ENCODE measurements around the gene SH3BGR. TPM values are rescaled to one million over a fixed set of nuclear protein-coding genes. Genes with fewer than 3 reads are reported as not detected.

SH3BGR gene
- total and polyA plus RNA-seq, 2 of the 4 experiments (the other 2 are of a cell fraction) = 1.6 to 2.0 TPM

GRCh38 chr21:39531064-39531463, 79.3 kb downstream of the SH3BGR start:
- DNase-seq (no peak), ATAC-seq (ENCODE audit: low read depth) (no peak)
- no peak overlapping the region for H2BK5ac ChIP-seq (ENCODE audit: low read depth, low read length, poor library complexity, severe bottlenecking)
- H4K5ac ChIP-seq (ENCODE audit: low read depth, low read length) = no peak overlapping the region
- H3K4me2 ChIP-seq (ENCODE audit: low read depth, low read length) = no peak overlapping the region
- no peak overlapping the region for H2AFZ ChIP-seq (replicated peaks; ENCODE audit: low read length, poor library complexity)
- dilution Hi-C loops (cut with HindIII; ENCODE audit: low sequenced_read_pairs, unreplicated experiment) (no loop called here), intact Hi-C loops (cut with micrococcal nuclease) (no loop called here), in situ Hi-C loops (cut with MboI; ENCODE audit: low sequenced_read_pairs) (no loop called here)
- ChIA-PET POLR2A (ENCODE audit: unreplicated experiment) (no interaction called here), CTCF (no interaction called here)
- H3K9me3 ChIP-seq (ENCODE audit: control insufficient read depth, insufficient read depth, low read length) = no peaks in the 10 kb centered on the region
- no peak overlapping the region for H3K23ac ChIP-seq (ENCODE audit: low read depth, low read length)
- H3K56ac ChIP-seq (ENCODE audit: extremely low read depth, insufficient read depth, low read length) = no peak overlapping the region
- H3K4ac ChIP-seq (ENCODE audit: low read depth, low read length) = no peak overlapping the region
- WGBS, 2 experiments (ENCODE audit: extremely low coverage in 2 of 2, insufficient read length in 1 of 2) = 10% methylated on average over 6 of the region's 8 CpGs; no CpG with 5 or more reads in 1 of the 2 experiments
- BruUV-seq (replicated peaks) = no TSS peak
- no peak overlapping the region for H3K14ac ChIP-seq (replicated peaks; ENCODE audit: low read depth, low read length)
- H4K91ac ChIP-seq (ENCODE audit: insufficient read depth, low read depth, low read length) = no peak overlapping the region
- no peaks in the 10 kb centered on the region for H3K4me1 ChIP-seq (ENCODE audit: control insufficient read depth, insufficient read depth, low read length)
- H4K8ac ChIP-seq (ENCODE audit: low read depth in 2 of 2, low read length in 2 of 2) = no peak overlapping the region
- no peak overlapping the region for H2BK120ac ChIP-seq (ENCODE audit: low read depth, low read length)
- H3K9me1 ChIP-seq (ENCODE audit: insufficient read depth, low read length) = no peaks in the 10 kb centered on the region
- no peaks in the 10 kb centered on the region for H3K36me3 ChIP-seq (ENCODE audit: control insufficient read depth, insufficient read depth, low read length)
- no peak overlapping the region for H2BK20ac ChIP-seq (ENCODE audit: low read depth, low read length)
- H3K4me3 ChIP-seq (ENCODE audit: insufficient read depth, low read depth, low read length) = no peak overlapping the region
- no peaks in the 10 kb centered on the region for H3K79me1 ChIP-seq (ENCODE audit: low read depth in 1 of 2, low read length in 2 of 2)
- H3K27me3 ChIP-seq (ENCODE audit: control insufficient read depth, insufficient read depth, low read length) = no peaks in the 10 kb centered on the region; the same call in 1 of the 2 replicates
- no peak overlapping the region for H3K18ac ChIP-seq (ENCODE audit: low read depth, low read length)
- TF ChIP-seq CHD1 (IDR thresholded peaks at IDR 0.05; ENCODE audit: low read depth, low read length) (no peak), RFX5 (IDR thresholded peaks at IDR 0.05; ENCODE audit: low read depth, low read length) (no peak), MAFK (IDR thresholded peaks at IDR 0.05; ENCODE audit: low read depth, low read length) (no peak), SMC3 (IDR thresholded peaks at IDR 0.05; ENCODE audit: low read depth, low read length) (no peak), RAD21 (IDR thresholded peaks at IDR 0.05; ENCODE audit: low read length) (no peak), BHLHE40 (IDR thresholded peaks at IDR 0.05; ENCODE audit: low read depth, low read length) (no peak), FOS (IDR thresholded peaks at IDR 0.05; ENCODE audit: low read depth, low read length) (no peak), MAZ (IDR thresholded peaks at IDR 0.05; ENCODE audit: borderline replicate concordance, low read depth, low read length) (no peak), RCOR1 (IDR thresholded peaks at IDR 0.05; ENCODE audit: insufficient replicate concordance, low read length) (no peak), MXI1 (IDR thresholded peaks at IDR 0.05; ENCODE audit: borderline replicate concordance, low read depth, low read length) (no peak), CEBPB (IDR thresholded peaks at IDR 0.05; ENCODE audit: low read depth, low read length) (no peak), ELK1 (IDR thresholded peaks at IDR 0.05; ENCODE audit: borderline replicate concordance, low read depth, low read length) (no peak), USF2 (IDR thresholded peaks at IDR 0.05; ENCODE audit: low read depth, low read length) (no peak), POLR2A (IDR thresholded peaks at IDR 0.05; ENCODE audit: low read depth, low read length) (no peak), NFE2L2 (IDR thresholded peaks at IDR 0.05; ENCODE audit: low read depth, low read length) (no peak)
- TF ChIP-seq, protein P1, sequence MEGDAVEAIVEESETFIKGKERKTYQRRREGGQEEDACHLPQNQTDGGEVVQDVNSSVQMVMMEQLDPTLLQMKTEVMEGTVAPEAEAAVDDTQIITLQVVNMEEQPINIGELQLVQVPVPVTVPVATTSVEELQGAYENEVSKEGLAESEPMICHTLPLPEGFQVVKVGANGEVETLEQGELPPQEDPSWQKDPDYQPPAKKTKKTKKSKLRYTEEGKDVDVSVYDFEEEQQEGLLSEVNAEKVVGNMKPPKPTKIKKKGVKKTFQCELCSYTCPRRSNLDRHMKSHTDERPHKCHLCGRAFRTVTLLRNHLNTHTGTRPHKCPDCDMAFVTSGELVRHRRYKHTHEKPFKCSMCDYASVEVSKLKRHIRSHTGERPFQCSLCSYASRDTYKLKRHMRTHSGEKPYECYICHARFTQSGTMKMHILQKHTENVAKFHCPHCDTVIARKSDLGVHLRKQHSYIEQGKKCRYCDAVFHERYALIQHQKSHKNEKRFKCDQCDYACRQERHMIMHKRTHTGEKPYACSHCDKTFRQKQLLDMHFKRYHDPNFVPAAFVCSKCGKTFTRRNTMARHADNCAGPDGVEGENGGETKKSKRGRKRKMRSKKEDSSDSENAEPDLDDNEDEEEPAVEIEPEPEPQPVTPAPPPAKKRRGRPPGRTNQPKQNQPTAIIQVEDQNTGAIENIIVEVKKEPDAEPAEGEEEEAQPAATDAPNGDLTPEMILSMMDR (conservative IDR thresholded peaks at IDR 0.05; ENCODE audit: low read depth, low read length) = no peak
- H3K27ac ChIP-seq (ENCODE audit: insufficient read depth, low read length) = no peak overlapping the region
- no peak overlapping the region for H2AK5ac ChIP-seq (ENCODE audit: low read depth, low read length)
- no peak overlapping the region for H2AK9ac ChIP-seq (replicated peaks; ENCODE audit: low read depth, low read length, poor library complexity)
- H3K9ac ChIP-seq (ENCODE audit: low read depth, low read length) = no peak overlapping the region
- no peaks in the 10 kb centered on the region for H4K20me1 ChIP-seq (ENCODE audit: insufficient read depth, low read length)
- no peak overlapping the region for H2BK15ac ChIP-seq (ENCODE audit: low read depth, low read length)

All from IMR-90 (cell line).